GM11168 (cell line): ENCODE data around the gene ZNF565.
"Not testable (repeated sequence)": the region's sequence is repeated elsewhere in the genome, so short reads cannot be mapped to it uniquely, and the experiment has no call there.

Experiments used
- in situ Hi-C: fragments of 300-500 bp; cut with MboI; formaldehyde crosslinking; loops from one replicate; pipeline ENCODE4 v1.12.0; 2022; ENCODE audit warnings: low sequenced_read_pairs; ENCODE audit not compliant: unreplicated experiment

ZNF565 gene

GRCh38 chr19:36214386-36215275, at the start of gene ZNF565, which contains the start of gene ZNF146:
ZNF565 (minus strand) TSS chr19:36214665; CDS start chr19:36201985, 12,680 bp downstream.
ZNF146 (plus strand) TSS chr19:36215106; CDS start chr19:36236441, 21,335 bp downstream.
- in situ Hi-C loops = no loop called here

- in situ Hi-C loops = no loop called here
Observed at GRCh38 chr19:36259211-36259610, 44.7 kb upstream of the ZNF565 start.

- in situ Hi-C loops = no loop called here
Observed at GRCh38 chr19:36258028-36258875, 43.8 kb upstream of the ZNF565 start.

GRCh38 chr19:36257520-36257876, 43.0 kb upstream of the ZNF565 start:
- in situ Hi-C loops = no loop called here

GRCh38 chr19:36256853-36257519, 42.5 kb upstream of the ZNF565 start:
- in situ Hi-C loops = no loop called here

GRCh38 chr19:36256064-36256463, 41.6 kb upstream of the ZNF565 start:
- in situ Hi-C loops = no loop called here

GRCh38 chr19:36255316-36255715, 40.9 kb upstream of the ZNF565 start:
- in situ Hi-C loops = no loop called here

- in situ Hi-C loops = no loop called here
Observed at GRCh38 chr19:36254848-36255247, 40.4 kb upstream of the ZNF565 start.

- in situ Hi-C loops = no loop called here
Observed at GRCh38 chr19:36252047-36252446, 37.6 kb upstream of the ZNF565 start.

- in situ Hi-C loops = no loop called here
Observed at GRCh38 chr19:36246006-36246481, 31.6 kb upstream of the ZNF565 start.

- in situ Hi-C loops = no loop called here
Observed at GRCh38 chr19:36245210-36246005, 30.9 kb upstream of the ZNF565 start.

GRCh38 chr19:36244066-36244465, 29.6 kb upstream of the ZNF565 start:
- in situ Hi-C loops = no loop called here

- in situ Hi-C loops = no loop called here
Observed at GRCh38 chr19:36236946-36237310, 22.5 kb upstream of the ZNF565 start.

GRCh38 chr19:36236304-36236945, 22.0 kb upstream of the ZNF565 start:
- in situ Hi-C loops = no loop called here

GRCh38 chr19:36233626-36234025, 19.2 kb upstream of the ZNF565 start:
- in situ Hi-C loops = not testable (repeated sequence)

GRCh38 chr19:36225219-36225892, 10.9 kb upstream of the ZNF565 start:
- in situ Hi-C loops = no loop called here

GRCh38 chr19:36222503-36222902, 8.0 kb upstream of the ZNF565 start:
- in situ Hi-C loops = no loop called here

GRCh38 chr19:36221474-36221873, 7.0 kb upstream of the ZNF565 start:
- in situ Hi-C loops = no loop called here
